GM06990 (cell line): ENCODE results near the gene ZNF469.
"Not testable (repeated sequence)": the region's sequence is repeated elsewhere in the genome, so short reads cannot be mapped to it uniquely, and the experiment has no call there.

Experiments used
- DNase-seq: peaks from one replicate; pipeline ENCODE4 v3.0.0-alpha.2; 2011; ENCODE audit not compliant: insufficient read length; ENCODE audit errors: extremely low read depth
- H3K27me3 ChIP-seq: replicated peaks from 2 replicates; pipeline ENCODE4 v1.6.0; 2011; ENCODE audit warnings: low read length; ENCODE audit not compliant: control insufficient read depth, insufficient read depth
- H3K36me3 ChIP-seq: 2 replicates; pipeline ENCODE4 v1.5.1; 2011; ENCODE audit warnings: low read length; ENCODE audit not compliant: control insufficient read depth, insufficient read depth
- H3K4me3 ChIP-seq: replicated peaks from 2 replicates; pipeline ENCODE4 v1.5.1; 2011; ENCODE audit warnings: low read depth, mild to moderate bottlenecking, control low read depth, low read length
- TF ChIP-seq, protein P1 (sequence below): IDR thresholded peaks from 2 replicates; pipeline ENCODE4 v1.5.1; 2011; ENCODE audit warnings: low read length, control low read depth, mild to moderate bottlenecking, inconsistent platforms; ENCODE audit not compliant: insufficient read depth, poor library complexity, severe bottlenecking

ZNF469 gene

DNA sequence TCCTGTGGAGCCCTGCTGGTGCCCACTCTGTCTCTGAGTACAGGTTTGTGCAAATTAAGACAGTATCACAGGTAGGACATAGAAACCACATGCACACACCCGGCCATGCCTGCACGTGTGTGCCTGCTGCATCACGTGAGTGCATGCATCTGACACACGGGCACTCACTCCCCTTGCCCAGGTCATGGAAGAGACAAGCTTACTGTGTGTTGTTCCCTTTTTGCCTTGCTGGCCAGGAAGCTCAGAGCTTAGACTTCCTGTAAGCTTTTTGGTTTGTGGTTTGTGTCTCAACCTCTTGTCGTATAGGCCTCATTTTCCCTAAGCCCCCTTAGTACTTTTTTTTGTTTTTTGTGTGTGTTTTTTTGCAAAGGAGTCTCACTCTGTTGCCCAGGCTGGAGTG lies 25.0 kb downstream of the ZNF469 start:
- H3K27me3 ChIP-seq, result no peaks in the 10 kb centered on the region; the same call in 1 of the 2 replicates
- no peak for DNase-seq
- TF ChIP-seq, protein P1, sequence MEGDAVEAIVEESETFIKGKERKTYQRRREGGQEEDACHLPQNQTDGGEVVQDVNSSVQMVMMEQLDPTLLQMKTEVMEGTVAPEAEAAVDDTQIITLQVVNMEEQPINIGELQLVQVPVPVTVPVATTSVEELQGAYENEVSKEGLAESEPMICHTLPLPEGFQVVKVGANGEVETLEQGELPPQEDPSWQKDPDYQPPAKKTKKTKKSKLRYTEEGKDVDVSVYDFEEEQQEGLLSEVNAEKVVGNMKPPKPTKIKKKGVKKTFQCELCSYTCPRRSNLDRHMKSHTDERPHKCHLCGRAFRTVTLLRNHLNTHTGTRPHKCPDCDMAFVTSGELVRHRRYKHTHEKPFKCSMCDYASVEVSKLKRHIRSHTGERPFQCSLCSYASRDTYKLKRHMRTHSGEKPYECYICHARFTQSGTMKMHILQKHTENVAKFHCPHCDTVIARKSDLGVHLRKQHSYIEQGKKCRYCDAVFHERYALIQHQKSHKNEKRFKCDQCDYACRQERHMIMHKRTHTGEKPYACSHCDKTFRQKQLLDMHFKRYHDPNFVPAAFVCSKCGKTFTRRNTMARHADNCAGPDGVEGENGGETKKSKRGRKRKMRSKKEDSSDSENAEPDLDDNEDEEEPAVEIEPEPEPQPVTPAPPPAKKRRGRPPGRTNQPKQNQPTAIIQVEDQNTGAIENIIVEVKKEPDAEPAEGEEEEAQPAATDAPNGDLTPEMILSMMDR, result no peak
- no peaks in the 10 kb centered on the region for H3K36me3 ChIP-seq
- H3K4me3 ChIP-seq, result no peak overlapping the region

DNA sequence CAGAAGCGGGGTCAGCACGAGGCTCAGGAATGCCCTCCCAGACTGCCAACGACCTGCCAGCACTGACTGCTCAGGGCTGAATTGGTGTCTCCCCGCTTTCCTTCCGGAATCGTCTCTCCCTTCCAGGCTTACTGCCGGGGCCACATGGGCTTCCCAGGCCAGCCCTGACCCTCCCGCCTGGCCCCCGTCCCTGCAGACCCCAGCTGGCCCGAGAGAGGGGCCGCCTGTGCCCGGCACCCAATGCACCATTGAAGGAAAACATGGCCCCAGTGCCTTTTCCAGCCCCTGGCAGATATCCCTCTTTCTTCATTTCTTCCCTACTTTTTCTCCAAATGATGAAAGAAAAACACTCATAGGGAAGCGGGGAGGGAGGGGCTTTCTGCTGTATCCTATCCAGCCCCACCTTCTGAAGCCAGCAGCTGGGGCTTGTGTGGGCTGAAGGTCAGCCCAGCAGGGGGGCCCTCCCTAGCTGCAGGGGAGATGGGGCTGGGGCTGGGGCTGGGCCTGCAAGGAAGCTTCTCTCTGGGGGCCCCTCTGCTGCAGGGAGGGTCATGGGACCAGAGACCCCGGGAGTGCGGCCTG lies 25.9 kb downstream of the ZNF469 start:
- TF ChIP-seq, protein P1, result no peak
- DNase-seq, result no peak
- H3K4me3 ChIP-seq, result no peak overlapping the region
- no peaks in the 10 kb centered on the region for H3K36me3 ChIP-seq
- H3K27me3 ChIP-seq, result no peaks in the 10 kb centered on the region; the same call in 1 of the 2 replicates

DNA sequence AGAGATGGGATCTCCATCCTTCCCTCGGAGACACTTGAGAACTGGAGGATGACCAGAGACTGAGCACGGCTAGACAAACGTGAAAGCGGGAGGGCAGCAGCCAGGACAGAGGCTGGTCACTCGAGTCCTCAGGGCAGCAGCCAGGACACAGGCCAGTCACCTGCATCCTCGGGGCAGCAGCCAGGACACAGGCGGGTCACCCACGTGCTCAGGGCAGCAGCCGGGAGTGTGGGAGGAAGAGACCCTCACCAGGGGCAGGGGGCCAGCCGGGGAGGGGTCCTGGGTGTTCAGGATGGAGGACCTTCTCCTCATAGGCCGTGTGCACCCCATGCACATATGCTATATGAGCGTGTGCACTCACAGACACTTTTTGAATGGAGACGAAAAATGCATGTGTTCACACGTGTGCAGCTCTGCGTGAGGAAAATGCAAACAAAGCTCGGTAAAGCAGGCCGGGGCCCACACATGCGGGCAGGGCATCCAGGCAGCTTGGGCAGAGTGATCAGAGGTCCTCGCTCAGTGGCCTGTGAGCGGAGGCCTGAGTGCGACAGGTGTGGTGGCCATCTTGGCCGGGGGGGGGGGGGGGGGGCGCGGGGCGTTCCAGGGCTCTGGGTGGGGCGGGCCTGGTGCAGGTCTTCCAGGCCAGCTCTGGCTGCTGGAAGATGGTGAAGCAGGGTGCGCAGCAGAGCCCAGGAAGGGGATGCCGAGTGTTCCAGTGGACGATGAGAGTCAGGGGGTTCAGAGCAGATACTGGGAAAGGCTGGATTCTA lies 26.7 kb downstream of the ZNF469 start:
- no peak for DNase-seq
- no peaks in the 10 kb centered on the region; the same call in 1 of the 2 replicates for H3K27me3 ChIP-seq

DNA sequence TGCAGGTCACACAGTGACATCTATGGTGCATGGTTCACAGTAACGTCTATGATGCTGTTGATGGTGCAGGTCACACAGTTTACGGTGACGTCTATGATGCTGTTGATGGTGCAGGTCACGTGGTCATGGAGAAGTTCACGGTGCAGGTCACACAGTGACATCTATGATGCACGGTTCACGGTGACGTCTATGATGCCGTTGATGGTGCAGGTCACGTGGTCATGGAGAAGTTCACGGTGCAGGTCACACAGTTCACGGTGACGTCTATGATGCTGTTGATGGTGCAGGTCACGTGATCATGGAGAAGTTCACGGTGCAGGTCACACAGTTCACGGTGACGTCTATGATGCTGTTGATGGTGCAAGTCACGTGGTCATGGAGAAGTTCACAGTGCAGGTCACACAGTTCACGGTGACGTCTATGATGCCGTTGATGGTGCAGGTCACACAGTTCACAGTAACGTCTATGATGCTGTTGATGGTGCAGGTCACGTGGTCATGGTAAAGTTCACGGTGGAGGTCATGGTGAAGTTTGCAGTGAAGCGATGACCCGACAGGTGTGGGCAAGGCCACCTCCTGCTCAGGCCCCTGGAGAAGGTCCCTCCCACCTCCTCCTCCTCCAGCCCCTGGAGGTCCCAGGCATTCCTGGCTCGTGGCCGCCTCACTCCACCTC lies 27.7 kb downstream of the ZNF469 start:
- H3K4me3 ChIP-seq, DNase-seq, H3K36me3 ChIP-seq, H3K27me3 ChIP-seq: not testable (repeated sequence)

More for the DNA sequence above, 26.7 kb downstream of the ZNF469 start:
- no peak overlapping the region for H3K4me3 ChIP-seq
- no peaks in the 10 kb centered on the region for H3K36me3 ChIP-seq
- TF ChIP-seq, protein P1, result no peak

DNA sequence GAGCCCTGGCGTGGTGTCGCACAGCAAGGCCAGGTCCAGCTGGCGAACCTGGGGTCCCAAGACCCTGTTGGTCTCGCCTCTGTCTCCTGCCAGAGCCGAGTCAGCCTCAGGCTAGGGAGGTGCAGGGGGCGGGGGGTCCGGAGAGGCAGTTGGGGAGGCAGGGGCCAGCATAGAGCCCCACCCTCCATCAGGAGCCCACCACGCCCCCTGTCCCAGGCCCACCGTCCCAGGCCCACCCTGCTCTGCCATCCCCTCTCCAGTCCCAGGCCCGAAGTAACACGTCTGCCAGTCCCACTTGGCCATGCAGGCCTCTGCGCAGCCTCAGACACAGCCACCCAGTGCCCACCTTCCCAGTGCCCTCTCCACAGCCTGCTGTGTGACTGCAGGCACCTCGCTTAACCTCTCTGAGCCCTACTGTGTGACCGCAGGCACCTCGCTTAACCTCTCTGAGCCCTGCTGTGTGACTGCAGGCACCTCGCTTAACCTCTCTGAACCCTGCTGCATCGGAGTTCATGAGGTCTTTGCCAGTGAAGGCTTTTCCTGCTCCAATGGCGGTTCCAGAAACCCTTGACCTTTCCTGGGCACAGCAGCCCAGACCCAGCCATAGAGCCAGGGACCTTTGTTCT lies 29.3 kb downstream of the ZNF469 start:
- Histone ChIP-seq H3K4me3 (no peak overlapping the region), H3K27me3 (no peaks in the 10 kb centered on the region; the same call in 1 of the 2 replicates), H3K36me3 (no peaks in the 10 kb centered on the region)
- TF ChIP-seq, protein P1, result no peak
- DNase-seq, result no peak

DNA sequence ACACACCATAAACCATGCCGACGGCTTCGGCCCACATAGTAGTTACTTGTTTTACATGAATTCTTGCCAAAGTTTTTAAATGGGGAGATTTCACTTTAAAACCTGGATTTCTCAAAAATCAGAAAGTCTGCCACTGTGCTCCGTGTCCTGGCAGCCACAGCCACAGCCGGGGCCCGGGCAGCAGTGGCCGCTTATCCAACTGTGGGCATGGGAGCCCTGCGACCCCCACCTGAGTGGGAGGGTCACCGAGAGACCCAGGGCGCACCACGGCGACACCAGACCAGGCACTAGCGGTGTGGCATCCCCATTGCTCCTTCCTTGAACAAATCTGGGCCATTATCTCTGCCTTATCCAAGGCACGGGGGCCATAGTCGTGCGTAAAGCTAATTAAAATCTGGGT lies 30.0 kb downstream of the ZNF469 start:
- TF ChIP-seq, protein P1, result no peak
- no peaks in the 10 kb centered on the region for H3K36me3 ChIP-seq
- DNase-seq, result no peak
- no peak overlapping the region for H3K4me3 ChIP-seq
- H3K27me3 ChIP-seq, result no peaks in the 10 kb centered on the region; the same call in 1 of the 2 replicates
